HG03342 (cell line): ENCODE results near the gene SLC36A1.
"Not testable (repeated sequence)": the region's sequence is repeated elsewhere in the genome, so short reads cannot be mapped to it uniquely, and the experiment has no call there.

Experiments used
- ATAC-seq: cut with Tn5 transposase; IDR thresholded peaks from one replicate; pipeline ENCODE4 v1.9.1; 2021; ENCODE audit warnings: mild to moderate bottlenecking, moderate library complexity; ENCODE audit not compliant: unreplicated experiment

The SLC36A1 gene

GRCh38 chr5:151483176-151483575, 35.8 kb downstream of the SLC36A1 start:
- no peak for ATAC-seq

GRCh38 chr5:151483647-151484046, 36.2 kb downstream of the SLC36A1 start:
- no peak for ATAC-seq

GRCh38 chr5:151487544-151487943, 40.1 kb downstream of the SLC36A1 start:
- no peak for ATAC-seq

- ATAC-seq: no peak
Measured at GRCh38 chr5:151490627-151491026, 43.2 kb downstream of the SLC36A1 start.

GRCh38 chr5:151491062-151491461, 43.7 kb downstream of the SLC36A1 start:
- ATAC-seq: no peak

GRCh38 chr5:151492729-151493128, 45.3 kb downstream of the SLC36A1 start:
- ATAC-seq: no peak

GRCh38 chr5:151493665-151494064, 46.3 kb downstream of the SLC36A1 start:
- ATAC-seq: no peak

GRCh38 chr5:151495320-151495719, 47.9 kb downstream of the SLC36A1 start:
- ATAC-seq: no peak

GRCh38 chr5:151496041-151496484, 48.7 kb downstream of the SLC36A1 start:
- ATAC-seq: no peak

- no peak for ATAC-seq
Measured at GRCh38 chr5:151497391-151498002, 50.1 kb downstream of the SLC36A1 start.

GRCh38 chr5:151498395-151499155, 51.2 kb downstream of the SLC36A1 start:
- ATAC-seq: no peak

GRCh38 chr5:151499501-151500035, 52.2 kb downstream of the SLC36A1 start:
- ATAC-seq: no peak

GRCh38 chr5:151504006-151504405, 56.6 kb downstream of the SLC36A1 start:
- ATAC-seq: no peak

- not testable (repeated sequence) for ATAC-seq
Measured at GRCh38 chr5:151508308-151508707, 60.9 kb downstream of the SLC36A1 start.

- no peak for ATAC-seq
Measured at GRCh38 chr5:151509231-151509630, 61.8 kb downstream of the SLC36A1 start.

- no peak for ATAC-seq
Measured at GRCh38 chr5:151509836-151510235, 62.4 kb downstream of the SLC36A1 start.

GRCh38 chr5:151517122-151517920, 69.9 kb downstream of the SLC36A1 start:
- ATAC-seq: no peak

GRCh38 chr5:151520294-151520693, 72.9 kb downstream of the SLC36A1 start:
- ATAC-seq: no peak

GRCh38 chr5:151522226-151522625, 74.8 kb downstream of the SLC36A1 start:
- ATAC-seq: no peak

- ATAC-seq: peak; percentile 93
Measured at GRCh38 chr5:151523335-151523734, 75.9 kb downstream of the SLC36A1 start.

GRCh38 chr5:151528153-151528552, 80.8 kb downstream of the SLC36A1 start:
- ATAC-seq: no peak
